GM18526 (cell line): ENCODE results near the gene BACH2.

Experiments
- POLR2A ChIP-seq: IDR thresholded peaks from 3 replicates; pipeline ENCODE4 v1.6.1; 2011; ENCODE audit not compliant: insufficient read length; ENCODE audit errors: extremely low read depth

Gene BACH2

GRCh38 chr6:90237350-90237990, 59.2 kb downstream of the BACH2 start:
- no peak for TF ChIP-seq POLR2A

GRCh38 chr6:90233994-90234393, 62.6 kb downstream of the BACH2 start:
- TF ChIP-seq POLR2A, result no peak

- no peak for TF ChIP-seq POLR2A
These were observed 63.4 kb downstream of the BACH2 start for GRCh38 chr6:90233213-90233612.

- no peak for TF ChIP-seq POLR2A
These were observed 64.8 kb downstream of the BACH2 start for GRCh38 chr6:90231798-90232197.

GRCh38 chr6:90231308-90231707, 65.3 kb downstream of the BACH2 start:
- TF ChIP-seq POLR2A, result no peak

GRCh38 chr6:90230548-90231215, 66.0 kb downstream of the BACH2 start:
- TF ChIP-seq POLR2A, result no peak

- TF ChIP-seq POLR2A, result no peak
These were observed 67.2 kb downstream of the BACH2 start for GRCh38 chr6:90229331-90230010.

- no peak for TF ChIP-seq POLR2A
These were observed 69.0 kb downstream of the BACH2 start for GRCh38 chr6:90227673-90228072.

- TF ChIP-seq POLR2A, result no peak
These were observed 69.4 kb downstream of the BACH2 start for GRCh38 chr6:90227213-90227612.

- no peak for TF ChIP-seq POLR2A
These were observed 70.4 kb downstream of the BACH2 start for GRCh38 chr6:90226257-90226656.

GRCh38 chr6:90224196-90224595, 72.4 kb downstream of the BACH2 start:
- no peak for TF ChIP-seq POLR2A

- no peak for TF ChIP-seq POLR2A
These were observed 73.9 kb downstream of the BACH2 start for GRCh38 chr6:90222724-90223198.

- TF ChIP-seq POLR2A, result no peak
These were observed 74.6 kb downstream of the BACH2 start for GRCh38 chr6:90222008-90222407.

GRCh38 chr6:90221403-90221802, 75.2 kb downstream of the BACH2 start:
- no peak for TF ChIP-seq POLR2A

- no peak for TF ChIP-seq POLR2A
These were observed 76.4 kb downstream of the BACH2 start for GRCh38 chr6:90220273-90220672.
